ENCODE data around the gene DNASE1L1. TPM values are rescaled to one million over a fixed set of nuclear protein-coding genes. Genes with fewer than 3 reads are reported as not detected.

DNASE1L1 gene
- polyA plus RNA-seq, 1 donor from 2014 or later, result 9.2 TPM

GRCh38 chrX:154420402-154420756 lies 11.3 kb upstream of the DNASE1L1 start:
- Histone ChIP-seq H3K79me2 (replicated peaks; ENCODE audit: insufficient read depth, low read length) (no peaks in the 10 kb centered on the region), H3K9me3 (ENCODE audit: low read length) (no peaks in the 10 kb centered on the region), H4K20me1 (ENCODE audit: insufficient read depth) (no peaks in the 10 kb centered on the region), H3K9me2 (ENCODE audit: insufficient read depth, low read length) (no peaks in the 10 kb centered on the region), H3K4me3 (ENCODE audit: low read length) (no peak overlapping the region), H3K36me3 (ENCODE audit: insufficient read depth, low read length) (no peaks in the 10 kb centered on the region), H3K27me3 (ENCODE audit: insufficient read depth, low read depth, low read length) (no peaks in the 10 kb centered on the region), H3K4me2 (ENCODE audit: low read length) (no peak overlapping the region), H3K9ac (ENCODE audit: low read length) (no peak overlapping the region), H2AFZ (ENCODE audit: low read depth, low read length) (no peak overlapping the region), H3K27ac (ENCODE audit: low read length) (no peak overlapping the region), H3F3A (ENCODE audit: insufficient read depth, low read length, poor library complexity, severe bottlenecking) (no peaks in the 10 kb centered on the region)
- TF ChIP-seq, protein P1, sequence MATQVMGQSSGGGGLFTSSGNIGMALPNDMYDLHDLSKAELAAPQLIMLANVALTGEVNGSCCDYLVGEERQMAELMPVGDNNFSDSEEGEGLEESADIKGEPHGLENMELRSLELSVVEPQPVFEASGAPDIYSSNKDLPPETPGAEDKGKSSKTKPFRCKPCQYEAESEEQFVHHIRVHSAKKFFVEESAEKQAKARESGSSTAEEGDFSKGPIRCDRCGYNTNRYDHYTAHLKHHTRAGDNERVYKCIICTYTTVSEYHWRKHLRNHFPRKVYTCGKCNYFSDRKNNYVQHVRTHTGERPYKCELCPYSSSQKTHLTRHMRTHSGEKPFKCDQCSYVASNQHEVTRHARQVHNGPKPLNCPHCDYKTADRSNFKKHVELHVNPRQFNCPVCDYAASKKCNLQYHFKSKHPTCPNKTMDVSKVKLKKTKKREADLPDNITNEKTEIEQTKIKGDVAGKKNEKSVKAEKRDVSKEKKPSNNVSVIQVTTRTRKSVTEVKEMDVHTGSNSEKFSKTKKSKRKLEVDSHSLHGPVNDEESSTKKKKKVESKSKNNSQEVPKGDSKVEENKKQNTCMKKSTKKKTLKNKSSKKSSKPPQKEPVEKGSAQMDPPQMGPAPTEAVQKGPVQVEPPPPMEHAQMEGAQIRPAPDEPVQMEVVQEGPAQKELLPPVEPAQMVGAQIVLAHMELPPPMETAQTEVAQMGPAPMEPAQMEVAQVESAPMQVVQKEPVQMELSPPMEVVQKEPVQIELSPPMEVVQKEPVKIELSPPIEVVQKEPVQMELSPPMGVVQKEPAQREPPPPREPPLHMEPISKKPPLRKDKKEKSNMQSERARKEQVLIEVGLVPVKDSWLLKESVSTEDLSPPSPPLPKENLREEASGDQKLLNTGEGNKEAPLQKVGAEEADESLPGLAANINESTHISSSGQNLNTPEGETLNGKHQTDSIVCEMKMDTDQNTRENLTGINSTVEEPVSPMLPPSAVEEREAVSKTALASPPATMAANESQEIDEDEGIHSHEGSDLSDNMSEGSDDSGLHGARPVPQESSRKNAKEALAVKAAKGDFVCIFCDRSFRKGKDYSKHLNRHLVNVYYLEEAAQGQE (IDR thresholded peaks at IDR 0.05; ENCODE audit: borderline replicate concordance), result no peak
- TF ChIP-seq SMC3 (conservative IDR thresholded peaks at IDR 0.05; ENCODE audit: poor library complexity), result no peak

DNA sequence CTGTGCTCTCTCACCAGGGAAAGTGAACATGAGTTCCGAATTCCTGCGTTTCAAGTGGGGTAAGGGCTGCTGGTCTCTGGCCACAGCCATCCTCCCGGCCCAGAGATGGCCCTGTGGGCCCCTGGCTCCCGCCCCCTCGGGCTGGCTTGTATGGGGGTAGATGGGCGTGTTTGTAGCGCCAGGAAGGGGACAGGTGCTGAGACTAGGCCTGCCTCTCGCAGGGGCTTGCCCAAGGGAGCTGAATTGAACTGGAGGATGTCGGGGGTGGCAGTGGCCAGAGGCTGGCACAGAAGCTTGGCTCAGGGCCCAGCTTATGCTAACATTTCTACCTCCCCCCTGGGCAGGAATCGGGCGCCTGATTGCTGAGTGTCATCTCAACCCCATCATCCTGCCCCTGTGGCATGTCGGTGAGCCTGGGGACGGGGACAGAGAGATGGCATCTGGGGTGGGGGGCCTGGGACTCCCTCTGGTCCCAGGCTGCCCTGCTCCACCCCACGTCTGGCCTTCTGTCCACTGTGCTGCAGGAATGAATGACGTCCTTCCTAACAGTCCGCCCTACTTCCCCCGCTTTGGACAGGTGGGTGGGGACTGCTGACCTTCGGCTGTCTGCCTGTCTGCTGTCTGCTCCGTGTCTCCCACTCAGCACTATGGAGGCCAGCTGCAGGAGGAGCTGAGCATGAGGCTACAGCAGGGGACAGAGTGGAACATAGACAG lies 10.8 kb upstream of the DNASE1L1 start:
- Histone ChIP-seq H3K4me2 (ENCODE audit: low read length) (no peak overlapping the region), H3K9me3 (ENCODE audit: low read length) (no peaks in the 10 kb centered on the region)

More for the DNA sequence above, 10.8 kb upstream of the DNASE1L1 start:
- Histone ChIP-seq H3K36me3 (ENCODE audit: insufficient read depth, low read length) (no peaks in the 10 kb centered on the region), H3F3A (ENCODE audit: insufficient read depth, low read length, poor library complexity, severe bottlenecking) (no peaks in the 10 kb centered on the region), H3K4me3 (ENCODE audit: low read length) (no peak overlapping the region), H3K79me2 (replicated peaks; ENCODE audit: insufficient read depth, low read length) (no peaks in the 10 kb centered on the region), H3K27ac (ENCODE audit: low read length) (no peak overlapping the region), H3K9ac (ENCODE audit: low read length) (no peak overlapping the region), H3K9me2 (ENCODE audit: insufficient read depth, low read length) (no peaks in the 10 kb centered on the region), H2AFZ (ENCODE audit: low read depth, low read length) (no peak overlapping the region), H3K27me3 (ENCODE audit: insufficient read depth, low read depth, low read length) (no peaks in the 10 kb centered on the region), H4K20me1 (ENCODE audit: insufficient read depth) (no peaks in the 10 kb centered on the region)
- no peak for TF ChIP-seq MXI1 (conservative IDR thresholded peaks at IDR 0.05; ENCODE audit: poor library complexity, severe bottlenecking)
- TF ChIP-seq SMC3 (conservative IDR thresholded peaks at IDR 0.05; ENCODE audit: poor library complexity), result no peak
- TF ChIP-seq EZH2 (IDR thresholded peaks at IDR 0.05; ENCODE audit: borderline replicate concordance, insufficient read depth, low read length, poor library complexity, severe bottlenecking), result no peak
- TF ChIP-seq, protein P2, sequence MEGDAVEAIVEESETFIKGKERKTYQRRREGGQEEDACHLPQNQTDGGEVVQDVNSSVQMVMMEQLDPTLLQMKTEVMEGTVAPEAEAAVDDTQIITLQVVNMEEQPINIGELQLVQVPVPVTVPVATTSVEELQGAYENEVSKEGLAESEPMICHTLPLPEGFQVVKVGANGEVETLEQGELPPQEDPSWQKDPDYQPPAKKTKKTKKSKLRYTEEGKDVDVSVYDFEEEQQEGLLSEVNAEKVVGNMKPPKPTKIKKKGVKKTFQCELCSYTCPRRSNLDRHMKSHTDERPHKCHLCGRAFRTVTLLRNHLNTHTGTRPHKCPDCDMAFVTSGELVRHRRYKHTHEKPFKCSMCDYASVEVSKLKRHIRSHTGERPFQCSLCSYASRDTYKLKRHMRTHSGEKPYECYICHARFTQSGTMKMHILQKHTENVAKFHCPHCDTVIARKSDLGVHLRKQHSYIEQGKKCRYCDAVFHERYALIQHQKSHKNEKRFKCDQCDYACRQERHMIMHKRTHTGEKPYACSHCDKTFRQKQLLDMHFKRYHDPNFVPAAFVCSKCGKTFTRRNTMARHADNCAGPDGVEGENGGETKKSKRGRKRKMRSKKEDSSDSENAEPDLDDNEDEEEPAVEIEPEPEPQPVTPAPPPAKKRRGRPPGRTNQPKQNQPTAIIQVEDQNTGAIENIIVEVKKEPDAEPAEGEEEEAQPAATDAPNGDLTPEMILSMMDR (IDR thresholded peaks at IDR 0.05; ENCODE audit: poor library complexity, severe bottlenecking), result no peak
- TF ChIP-seq TAF1 (IDR thresholded peaks at IDR 0.05; ENCODE audit: low read depth), result no peak
- TF ChIP-seq POLR2AphosphoS5 (IDR thresholded peaks at IDR 0.05), result no peak
- TF ChIP-seq EP300 (conservative IDR thresholded peaks at IDR 0.05; ENCODE audit: poor library complexity, severe bottlenecking), result no peak
- TF ChIP-seq, protein P1 (IDR thresholded peaks at IDR 0.05; ENCODE audit: borderline replicate concordance), result no peak
- TF ChIP-seq RAD21 (conservative IDR thresholded peaks at IDR 0.05), result no peak

Measured in neural cell (in vitro differentiated cells).